SU-DHL-6 (cell line): ENCODE results near the gene COX19.
"Not testable (repeated sequence)": the region's sequence is repeated elsewhere in the genome, so short reads cannot be mapped to it uniquely, and the experiment has no call there.

Source experiments
- EZH2phosphoT487 ChIP-seq: fragments of 200-600 bp; sonication (generic), shearing (Covaris generic); conservative IDR thresholded peaks from 2 replicates; pipeline ENCODE4 v1.6.1; 2018; ENCODE audit warnings: mild to moderate bottlenecking, antibody characterized with exemption, low read length, moderate library complexity, mixed read lengths
- TF ChIP-seq, protein P1 (sequence below): fragments of 200-600 bp; sonication (generic); IDR thresholded peaks from one replicate; pipeline ENCODE4 v1.5.1; 2017; ENCODE audit warnings: antibody characterized with exemption, mild to moderate bottlenecking, low read length, moderate library complexity; ENCODE audit not compliant: insufficient read depth, poor library complexity, severe bottlenecking

DNA sequence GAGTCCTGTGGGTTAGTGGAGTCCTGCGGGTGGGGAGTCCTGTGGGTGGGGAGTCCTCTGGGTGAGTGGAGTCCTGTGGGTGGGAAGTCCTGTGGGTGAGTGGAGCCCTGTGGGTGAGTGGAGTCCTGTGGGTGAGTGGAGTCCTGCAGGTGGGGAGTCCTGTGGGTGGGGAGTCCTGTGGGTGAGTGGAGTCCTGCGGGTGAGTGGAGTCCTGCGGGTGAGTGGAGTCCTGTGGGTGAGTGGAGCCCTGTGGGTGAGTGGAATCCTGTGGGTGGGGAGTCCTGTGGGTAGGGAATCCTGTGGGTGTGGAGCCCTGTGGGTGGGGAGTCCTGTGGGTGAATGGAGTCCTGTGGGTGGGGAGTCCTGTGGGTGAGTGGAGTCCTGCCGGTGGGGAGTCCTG is 26.7 kb upstream of the COX19 start:
- TF ChIP-seq, protein P1, sequence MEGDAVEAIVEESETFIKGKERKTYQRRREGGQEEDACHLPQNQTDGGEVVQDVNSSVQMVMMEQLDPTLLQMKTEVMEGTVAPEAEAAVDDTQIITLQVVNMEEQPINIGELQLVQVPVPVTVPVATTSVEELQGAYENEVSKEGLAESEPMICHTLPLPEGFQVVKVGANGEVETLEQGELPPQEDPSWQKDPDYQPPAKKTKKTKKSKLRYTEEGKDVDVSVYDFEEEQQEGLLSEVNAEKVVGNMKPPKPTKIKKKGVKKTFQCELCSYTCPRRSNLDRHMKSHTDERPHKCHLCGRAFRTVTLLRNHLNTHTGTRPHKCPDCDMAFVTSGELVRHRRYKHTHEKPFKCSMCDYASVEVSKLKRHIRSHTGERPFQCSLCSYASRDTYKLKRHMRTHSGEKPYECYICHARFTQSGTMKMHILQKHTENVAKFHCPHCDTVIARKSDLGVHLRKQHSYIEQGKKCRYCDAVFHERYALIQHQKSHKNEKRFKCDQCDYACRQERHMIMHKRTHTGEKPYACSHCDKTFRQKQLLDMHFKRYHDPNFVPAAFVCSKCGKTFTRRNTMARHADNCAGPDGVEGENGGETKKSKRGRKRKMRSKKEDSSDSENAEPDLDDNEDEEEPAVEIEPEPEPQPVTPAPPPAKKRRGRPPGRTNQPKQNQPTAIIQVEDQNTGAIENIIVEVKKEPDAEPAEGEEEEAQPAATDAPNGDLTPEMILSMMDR, result not testable (repeated sequence)
- TF ChIP-seq EZH2phosphoT487, result not testable (repeated sequence)
